Stimulated activated naive CD4-positive, alpha-beta T cell treated with Interleukin-2 at 50 U/mL for 16 hours (primary cell): Measurements from ENCODE around the gene ZBTB20.
A peak's percentile ranks its signal among the peaks of the same experiment; 100 is the strongest.
"Not testable (repeated sequence)": the region's sequence is repeated elsewhere in the genome, so short reads cannot be mapped to it uniquely, and the experiment has no call there.

Experiments
- DNase-seq: peaks from one replicate; lab custom pipeline; 2025; lab: John Stamatoyannopoulos, UW

Gene ZBTB20

GRCh38 chr3:115147329-115148141, 447 bp upstream of the ZBTB20 start:
- DNase-seq, result peak; percentile 100

DNA sequence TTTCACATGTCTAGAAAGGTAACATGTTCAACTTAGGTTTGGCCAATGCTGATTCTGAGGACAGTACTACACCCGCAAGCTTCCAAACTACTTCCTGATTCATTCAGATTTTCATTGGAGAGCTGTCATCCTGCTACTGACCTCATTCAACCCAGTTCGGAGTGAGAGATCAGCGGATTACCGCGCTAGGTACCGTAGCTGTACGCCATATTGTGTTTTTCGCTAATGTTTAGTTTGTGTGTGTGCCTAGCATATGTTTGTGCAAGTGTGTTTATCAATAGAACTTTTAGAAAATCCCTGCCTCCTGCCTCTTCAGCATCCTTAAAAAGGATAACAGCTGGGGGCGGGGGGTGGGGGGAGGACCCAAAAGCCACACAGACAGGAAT, 1.1 kb downstream of the ZBTB20 start:
- DNase-seq, result peak; percentile 19

- no peak for DNase-seq
These were observed 5.9 kb downstream of the ZBTB20 start for GRCh38 chr3:115141033-115141757.

DNA sequence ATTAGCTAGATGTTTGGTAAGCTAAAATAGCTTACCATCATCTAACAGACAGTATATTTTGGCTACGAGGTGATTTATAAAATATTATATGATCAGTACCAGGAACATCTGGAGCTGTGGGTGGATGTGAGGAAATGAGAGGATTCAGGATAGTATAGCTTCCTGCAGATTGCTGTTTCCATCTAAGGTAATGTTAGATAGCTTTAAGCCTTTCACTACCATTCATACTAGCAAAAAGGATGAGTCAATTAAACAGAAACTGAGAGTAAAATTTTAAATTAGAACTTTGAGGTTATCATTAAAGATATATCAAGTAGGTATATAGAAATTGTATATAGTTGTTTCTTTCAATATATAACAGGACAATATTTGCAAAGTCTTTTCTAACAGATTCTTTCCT, 8.0 kb downstream of the ZBTB20 start:
- no peak for DNase-seq

DNA sequence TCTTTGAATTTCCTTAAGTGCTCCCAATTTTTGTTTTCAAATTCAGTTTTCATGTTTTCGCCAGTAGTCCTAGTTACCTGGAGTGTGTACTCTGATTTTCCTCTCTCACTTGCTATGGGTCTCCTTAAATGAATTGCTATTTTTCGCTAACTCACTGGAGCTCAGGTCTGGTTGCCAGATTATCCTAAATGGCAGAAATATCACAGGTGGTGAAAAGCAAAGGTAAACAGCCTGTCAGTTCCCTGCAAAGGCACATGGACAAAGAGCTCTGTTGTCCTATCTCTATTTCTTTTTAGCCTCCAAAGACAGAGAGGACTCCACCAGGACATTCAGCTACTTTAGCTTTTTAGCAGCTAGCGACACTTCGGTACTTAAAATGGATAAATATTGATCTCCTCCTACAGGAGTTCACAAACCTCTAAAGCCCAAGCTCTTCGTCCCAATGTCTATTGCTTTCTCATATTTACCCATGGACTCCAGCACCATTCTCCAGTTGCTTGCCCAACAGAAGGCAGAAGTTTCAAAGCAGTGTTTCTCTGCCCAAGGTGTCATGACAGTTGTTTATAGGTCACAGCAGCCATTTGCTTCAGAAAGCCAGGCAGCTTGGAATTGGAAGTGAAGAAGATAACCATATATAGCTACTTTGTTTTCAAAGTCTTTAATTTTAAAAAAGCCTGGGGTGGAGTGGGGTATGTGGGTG, 12.3 kb downstream of the ZBTB20 start:
- DNase-seq, result no peak

- DNase-seq, result no peak
These were observed 19.9 kb downstream of the ZBTB20 start for GRCh38 chr3:115127208-115127607.

DNA sequence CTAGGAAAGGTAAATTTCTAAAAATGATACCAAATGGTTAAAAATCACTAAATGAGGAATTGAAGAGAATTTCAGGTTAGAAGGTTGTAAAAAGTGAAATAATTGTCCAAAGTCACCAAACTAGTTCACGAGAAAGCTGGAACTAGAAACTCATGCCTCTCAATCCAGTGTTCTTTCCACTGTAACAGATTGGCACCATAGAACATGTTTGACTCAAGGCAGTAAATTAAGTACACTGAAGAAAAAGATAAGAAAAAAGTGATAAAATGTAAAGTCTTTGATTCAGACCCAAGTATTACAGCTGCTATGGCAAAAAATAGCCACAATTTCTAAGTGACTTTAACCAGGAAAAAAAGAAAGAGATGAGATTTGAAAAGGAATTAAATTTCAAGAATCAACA, 26.5 kb downstream of the ZBTB20 start:
- no peak for DNase-seq

- no peak for DNase-seq
These were observed 33.7 kb downstream of the ZBTB20 start for GRCh38 chr3:115113367-115113766.

GRCh38 chr3:115111632-115112031, 35.5 kb downstream of the ZBTB20 start:
- no peak for DNase-seq

DNA sequence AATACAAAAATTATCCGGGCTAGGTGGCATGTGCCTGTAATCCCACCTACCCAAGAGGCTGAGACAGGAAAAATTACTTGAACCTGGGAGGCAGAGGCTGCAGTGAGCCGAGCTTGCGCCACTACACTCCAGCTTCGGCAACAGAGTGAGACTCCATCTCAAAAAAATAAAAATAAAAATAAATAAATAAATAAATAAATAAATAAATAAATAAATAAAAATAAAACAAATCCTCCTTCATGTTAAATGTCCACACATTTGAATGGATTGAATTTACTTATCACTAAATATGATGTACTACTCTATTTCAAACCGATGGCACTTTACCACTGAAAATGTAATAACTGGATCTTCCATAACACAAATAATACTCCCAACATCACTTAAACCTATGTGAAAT, 36.3 kb downstream of the ZBTB20 start:
- no peak for DNase-seq

- not testable (repeated sequence) for DNase-seq
These were observed 37.0 kb downstream of the ZBTB20 start for GRCh38 chr3:115110066-115110465.

GRCh38 chr3:115108614-115109013, 38.5 kb downstream of the ZBTB20 start:
- no peak for DNase-seq

GRCh38 chr3:115102046-115102445, 45.0 kb downstream of the ZBTB20 start:
- DNase-seq, result no peak

- DNase-seq, result no peak
These were observed 46.3 kb downstream of the ZBTB20 start for GRCh38 chr3:115100806-115101205.

DNA sequence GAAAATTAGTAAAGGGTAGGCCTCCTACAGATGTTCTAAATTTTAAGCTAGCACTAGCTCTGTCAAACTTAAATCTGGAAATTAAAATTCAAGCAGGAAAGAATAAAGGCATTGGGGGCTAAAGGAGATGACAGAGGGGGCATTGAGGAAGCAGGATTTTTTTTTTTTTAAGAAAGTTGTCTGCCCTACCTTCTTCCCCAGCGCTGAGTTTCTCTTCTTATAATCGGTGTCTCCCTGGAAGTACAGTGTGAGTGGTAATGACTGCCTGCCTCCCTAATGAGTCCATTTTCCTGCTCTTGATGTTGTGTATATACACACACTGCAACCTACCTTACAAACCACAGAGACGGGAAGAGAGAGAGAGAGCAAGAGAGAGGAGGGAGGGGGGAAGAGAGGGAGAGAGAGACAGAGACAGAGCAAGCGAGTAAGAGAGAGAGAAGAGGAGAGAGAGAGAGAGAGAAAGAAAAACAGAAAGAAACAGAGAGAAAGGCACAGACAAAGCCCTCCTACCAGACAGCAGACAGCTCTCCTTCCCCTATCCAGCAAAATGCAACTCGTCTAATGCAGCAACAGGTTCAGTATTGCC, 47.0 kb downstream of the ZBTB20 start:
- DNase-seq, result no peak

GRCh38 chr3:115099134-115099985, 47.7 kb downstream of the ZBTB20 start:
- no peak for DNase-seq

- DNase-seq, result no peak
These were observed 48.6 kb downstream of the ZBTB20 start for GRCh38 chr3:115098354-115099073.

GRCh38 chr3:115095236-115095635, 51.9 kb downstream of the ZBTB20 start:
- DNase-seq, result no peak

DNA sequence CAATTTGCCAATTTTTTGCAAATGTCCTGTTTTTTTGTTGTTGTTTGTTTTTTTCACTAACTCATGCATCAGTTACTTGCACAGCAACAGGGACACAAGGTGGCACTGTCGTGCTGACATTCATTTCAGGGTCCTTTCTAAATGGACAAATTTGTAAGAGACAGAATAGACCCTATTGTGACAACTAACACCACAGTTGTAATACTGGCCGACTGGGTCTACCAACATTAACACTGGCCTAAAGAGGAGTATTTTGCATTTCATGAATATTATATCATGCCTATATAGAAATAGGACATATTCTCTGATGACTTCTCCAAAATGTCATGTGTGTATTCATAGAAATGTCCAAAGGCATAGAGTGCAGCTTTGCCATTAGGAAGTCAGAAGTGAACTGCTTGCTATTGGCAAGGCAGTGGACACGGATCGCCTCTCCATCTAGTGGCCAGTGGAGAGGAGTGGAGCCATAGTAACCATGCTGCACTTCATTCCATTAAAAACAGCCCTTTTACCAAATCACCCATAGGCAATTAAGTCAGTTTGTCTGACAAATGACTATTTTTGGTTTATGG, 54.8 kb downstream of the ZBTB20 start:
- DNase-seq, result peak; percentile 44

GRCh38 chr3:115090712-115091111, 56.4 kb downstream of the ZBTB20 start:
- DNase-seq, result no peak

GRCh38 chr3:115089481-115089880, 57.6 kb downstream of the ZBTB20 start:
- DNase-seq, result no peak
